ELR (cell line): ENCODE data around the gene TLE3.

Source experiments
- DNase-seq: peaks from one replicate; pipeline ENCODE4 v3.0.0-alpha.2; 2015; ENCODE audit warnings: low read depth

The TLE3 gene

DNA sequence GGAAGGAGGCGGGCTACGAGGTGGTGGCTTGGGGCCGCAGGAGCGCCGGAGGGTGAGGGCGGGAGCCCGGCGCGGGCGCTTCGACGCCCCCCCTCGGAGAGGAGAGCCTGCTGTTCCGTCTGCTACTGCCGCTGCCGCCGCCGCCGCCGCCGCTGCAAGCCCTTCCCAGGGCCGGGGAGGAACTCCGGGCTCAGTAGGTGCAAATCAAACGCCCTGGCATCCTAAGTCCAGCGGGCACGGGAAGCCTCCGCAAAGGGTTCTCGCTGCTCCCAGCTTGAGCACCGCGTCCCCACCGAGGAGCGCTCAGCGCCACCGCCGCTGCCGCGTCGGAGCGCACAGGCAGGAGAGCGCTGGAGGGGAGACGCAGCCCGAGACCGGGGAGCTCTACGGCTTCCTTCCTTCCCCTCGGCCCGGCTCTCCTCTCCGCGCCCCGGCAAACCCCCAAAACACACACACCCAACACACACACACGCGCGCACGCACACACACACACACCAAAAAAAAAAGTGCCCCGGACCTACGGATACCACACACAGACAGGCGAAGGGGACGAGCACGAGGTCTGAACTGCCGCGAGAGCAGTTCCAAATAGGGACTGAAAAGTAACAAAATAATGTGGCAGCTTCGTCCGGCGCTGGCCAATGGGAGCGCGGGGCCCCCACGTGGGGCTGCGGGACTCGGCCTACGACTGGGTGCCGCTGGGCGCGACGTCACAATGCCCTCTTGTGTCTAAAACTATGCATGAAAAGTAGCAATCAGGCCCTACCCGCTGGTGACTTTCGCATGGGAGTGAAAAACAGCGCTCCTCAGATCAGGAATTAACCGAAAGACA lies at the start of gene TLE3:
Gene TLE3 (minus strand): TSS at position 597 of the 832 bp plus-strand sequence. CDS start 1,119 bp downstream, outside the sequence.
- peak; percentile 97 for DNase-seq

DNA sequence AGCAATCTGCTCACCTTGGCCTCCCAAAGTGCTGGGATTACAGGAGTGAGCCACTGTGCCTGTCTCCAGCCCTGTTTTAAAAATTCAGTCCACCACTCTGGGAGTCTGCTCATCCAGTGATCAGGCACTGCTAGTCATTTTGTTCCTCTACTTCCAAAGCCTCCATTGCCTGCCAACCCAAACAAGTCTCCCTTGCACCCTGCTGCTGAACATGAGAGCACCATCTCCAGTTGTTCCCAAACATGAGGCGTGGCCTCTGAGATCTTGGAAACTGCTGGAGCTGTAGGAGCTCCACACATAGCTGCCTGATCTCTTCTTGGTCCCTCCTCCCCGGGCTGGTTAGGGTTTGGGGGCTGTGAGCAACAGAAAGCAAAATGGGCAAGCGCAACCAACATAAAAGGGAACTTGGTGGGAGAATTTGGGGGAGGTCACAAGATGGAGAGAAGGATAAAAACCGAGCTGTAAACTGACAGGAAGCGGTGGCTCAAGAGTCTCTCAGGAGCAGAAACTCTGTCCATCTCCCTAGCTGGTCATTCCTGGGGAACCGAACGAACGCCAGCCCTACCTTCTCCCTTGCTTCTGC lies 49.6 kb upstream of the TLE3 start:
- DNase-seq: no peak

DNA sequence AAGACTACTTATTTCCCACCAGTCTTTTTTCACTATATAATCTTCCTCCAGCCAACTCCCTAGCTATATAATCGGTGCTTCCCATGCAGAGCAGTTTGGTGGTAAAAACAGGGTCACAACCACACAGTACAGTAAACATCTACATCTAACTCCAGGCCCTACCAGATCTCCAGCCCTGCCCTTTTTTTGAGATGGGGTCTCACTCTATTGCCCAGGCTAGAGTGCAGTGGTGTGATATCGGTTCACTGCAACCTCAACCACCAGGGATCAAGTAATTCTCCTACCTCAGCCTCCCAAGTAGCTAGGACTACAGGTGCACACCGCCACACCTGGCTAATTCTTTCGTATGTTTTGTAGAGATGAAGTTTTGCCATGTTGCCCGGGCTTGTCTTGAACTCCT lies 49.1 kb upstream of the TLE3 start:
- DNase-seq: no peak

DNA sequence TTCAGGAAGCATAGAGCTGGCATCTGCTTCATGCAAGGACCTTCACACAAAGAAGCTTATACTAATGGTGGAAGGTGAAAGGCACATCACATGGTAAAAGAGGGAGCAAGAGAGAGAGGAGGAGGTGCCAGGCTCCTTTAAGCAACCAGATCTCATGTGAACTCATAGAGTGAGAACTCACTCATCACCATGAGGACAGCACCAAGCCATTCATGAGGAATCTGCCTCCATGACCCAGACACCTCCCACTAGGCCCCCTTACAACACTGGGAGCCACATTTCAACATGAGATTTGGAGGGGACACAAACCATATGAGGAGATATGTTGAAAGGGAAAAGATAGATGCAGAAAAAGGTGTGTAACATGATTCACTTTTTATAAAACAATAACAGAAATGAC lies 48.4 kb upstream of the TLE3 start:
- no peak for DNase-seq

DNA sequence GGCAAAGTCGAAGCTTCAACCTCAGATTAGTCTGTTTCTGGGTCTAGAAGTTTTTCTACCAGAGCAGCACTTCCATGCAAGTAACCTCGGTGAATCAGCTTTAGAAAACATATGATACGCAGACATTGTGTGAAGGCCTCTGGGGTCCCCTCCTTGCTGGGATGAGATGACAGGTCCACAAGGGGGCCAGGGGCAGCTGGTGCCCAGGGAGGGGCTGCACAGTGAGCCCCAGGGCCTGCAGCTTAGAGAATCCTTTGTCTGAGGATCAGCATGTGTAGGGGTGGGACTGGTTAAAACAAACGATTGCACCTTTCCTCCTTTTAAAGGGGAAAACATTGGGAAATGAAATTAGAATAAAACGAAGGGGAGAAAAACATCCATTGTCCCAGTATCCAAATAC lies 47.5 kb upstream of the TLE3 start:
- DNase-seq: no peak

DNA sequence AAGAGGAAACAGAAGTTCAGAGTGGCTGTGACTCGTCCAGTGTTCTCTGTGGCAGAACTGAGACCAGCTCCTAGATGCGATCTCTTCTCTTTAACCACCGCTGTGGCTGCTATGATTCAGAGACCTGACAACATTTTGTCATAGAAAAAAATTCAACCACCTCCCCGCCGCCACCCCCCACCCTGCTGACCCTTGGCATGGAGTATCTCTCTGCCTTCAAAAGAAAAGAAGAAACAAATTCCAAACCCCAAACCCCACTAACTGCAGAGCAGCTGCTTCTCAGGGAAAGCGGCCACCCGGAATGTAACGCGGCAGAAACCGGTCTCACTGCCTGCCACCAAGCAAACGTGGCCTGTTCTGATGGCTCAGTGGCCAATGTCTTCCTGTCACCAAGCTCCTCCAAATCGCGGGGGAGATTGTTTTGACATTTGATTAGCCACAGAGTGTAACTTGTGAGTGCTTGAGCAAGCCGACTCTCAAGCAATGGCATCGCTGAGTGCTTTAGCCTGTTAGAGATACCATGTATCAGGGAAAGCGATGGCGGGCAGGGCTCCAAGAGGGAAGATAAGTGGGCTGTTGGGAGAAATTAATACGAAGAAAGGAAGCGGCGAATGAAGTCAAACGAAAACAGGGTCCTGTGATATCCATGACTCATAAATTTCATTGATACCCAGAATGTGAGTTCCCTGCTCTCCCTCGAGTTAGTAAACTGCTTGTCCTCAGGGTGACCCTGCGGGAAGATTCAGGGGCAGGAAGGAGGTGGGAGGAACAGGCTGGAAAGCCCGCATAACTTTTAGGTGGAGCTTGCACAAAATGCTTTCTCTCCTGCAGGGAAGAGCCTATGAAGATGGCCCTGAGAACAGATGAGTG lies 44.8 kb upstream of the TLE3 start:
- peak; percentile 28 for DNase-seq

DNA sequence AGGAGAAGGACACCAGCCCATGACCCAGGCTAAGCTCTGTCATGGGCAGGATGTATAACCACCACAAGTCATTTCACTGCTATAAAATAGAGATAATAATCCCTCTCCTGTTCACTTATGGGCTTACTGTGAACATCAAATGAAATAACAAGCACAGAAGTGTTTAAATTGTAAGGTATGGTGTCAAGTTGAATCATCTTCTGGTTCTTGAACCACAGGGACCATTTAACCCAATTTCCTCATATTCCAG lies 44.3 kb upstream of the TLE3 start:
- no peak for DNase-seq

DNA sequence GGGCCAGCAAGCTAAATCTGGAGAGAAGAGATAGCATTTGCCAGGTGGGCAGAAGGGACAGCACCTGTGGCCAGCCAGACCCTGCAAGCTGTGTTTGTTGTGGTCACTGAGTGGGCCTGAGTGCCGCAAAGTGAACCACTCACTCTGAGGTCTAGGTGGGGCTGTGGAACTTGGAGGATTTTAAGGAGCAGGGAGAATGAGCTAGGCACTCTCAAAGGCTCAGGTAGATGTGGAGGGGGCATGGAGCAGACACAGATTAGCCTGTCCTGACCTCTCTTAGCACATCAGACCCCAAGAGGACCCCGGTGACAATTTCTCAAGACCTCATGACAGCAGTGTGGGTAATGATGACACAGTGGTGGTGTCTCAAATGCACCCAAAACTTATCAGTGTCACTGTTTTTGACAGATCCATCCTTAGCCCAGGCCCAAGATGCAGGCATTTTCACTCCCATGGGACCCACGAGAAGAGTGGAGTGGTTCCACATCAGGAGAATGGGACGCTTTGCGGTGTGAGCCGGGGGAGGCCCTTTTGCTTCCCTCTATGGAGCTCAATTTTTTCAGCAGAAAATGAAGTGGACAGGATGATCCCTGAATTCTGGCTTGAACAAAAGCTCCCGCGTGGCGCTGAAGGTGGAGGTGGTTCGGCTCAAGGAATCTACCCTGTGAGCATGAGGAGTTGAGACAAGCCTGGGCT lies 43.8 kb upstream of the TLE3 start:
- no peak for DNase-seq

DNA sequence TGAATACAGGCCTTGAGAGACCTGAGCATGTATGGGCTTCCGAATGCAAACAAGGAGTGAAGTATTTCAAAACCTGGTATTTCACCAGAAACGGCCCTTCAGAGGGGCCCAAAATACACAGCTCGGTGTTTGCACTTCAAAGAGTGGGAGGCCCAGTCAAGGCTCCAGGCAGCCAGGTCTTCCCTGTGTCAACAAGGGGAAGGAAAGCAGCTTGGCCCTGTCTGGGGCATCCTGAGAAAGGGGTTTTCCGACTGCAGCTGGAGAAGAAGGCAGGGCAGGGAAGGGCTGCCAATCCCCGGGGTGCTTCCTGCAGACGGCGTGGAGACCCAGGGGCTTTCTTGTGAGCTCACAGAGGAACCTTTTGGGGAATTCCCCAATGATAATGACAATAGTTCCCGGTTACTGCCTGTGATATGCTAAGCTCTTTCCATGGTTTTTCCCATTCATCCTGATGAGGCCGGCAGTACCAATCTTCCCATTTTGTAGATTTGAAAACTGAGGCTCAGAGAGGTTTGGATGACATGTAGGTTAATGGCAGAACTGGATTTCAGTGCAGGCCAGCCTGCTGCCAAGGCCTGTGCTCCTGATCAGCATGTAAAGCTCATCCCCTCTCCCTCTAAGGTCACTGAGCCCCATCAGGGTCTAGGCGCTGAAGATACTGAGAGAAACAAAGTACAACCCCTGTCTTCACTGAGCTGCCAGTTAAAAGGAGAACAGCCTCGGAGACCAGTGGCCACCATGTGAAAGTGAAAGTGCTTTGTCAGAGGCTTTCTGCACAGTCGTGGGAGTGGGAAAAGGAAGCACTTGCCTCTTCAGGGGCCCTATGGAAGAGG lies 43.0 kb upstream of the TLE3 start:
- peak; percentile 21 for DNase-seq

DNA sequence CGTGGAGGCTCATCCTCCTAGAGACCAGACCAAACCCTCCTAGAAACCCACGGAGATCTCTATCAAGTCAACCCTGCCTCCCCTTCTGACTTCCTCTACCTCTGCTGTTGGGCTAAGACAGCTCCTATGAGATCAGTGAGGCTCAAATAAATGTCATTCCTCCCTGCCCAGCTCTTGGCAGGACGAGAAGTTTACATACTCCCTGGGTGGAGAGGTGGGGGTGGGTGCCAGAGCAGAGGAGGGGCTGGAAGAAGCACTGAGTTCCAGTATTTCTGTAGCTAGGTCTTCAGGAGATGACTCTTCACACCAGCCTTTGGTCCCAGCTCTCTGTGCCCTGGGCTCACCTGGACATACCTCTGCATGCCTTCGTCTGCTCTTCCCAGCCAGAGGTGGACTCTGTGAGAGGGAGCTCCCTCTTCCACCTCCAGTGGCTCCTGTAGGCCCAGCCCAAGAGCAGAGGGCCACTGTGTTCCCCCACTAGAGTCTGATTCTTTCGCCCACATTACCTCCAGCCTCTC lies 42.4 kb upstream of the TLE3 start:
- DNase-seq: no peak

DNA sequence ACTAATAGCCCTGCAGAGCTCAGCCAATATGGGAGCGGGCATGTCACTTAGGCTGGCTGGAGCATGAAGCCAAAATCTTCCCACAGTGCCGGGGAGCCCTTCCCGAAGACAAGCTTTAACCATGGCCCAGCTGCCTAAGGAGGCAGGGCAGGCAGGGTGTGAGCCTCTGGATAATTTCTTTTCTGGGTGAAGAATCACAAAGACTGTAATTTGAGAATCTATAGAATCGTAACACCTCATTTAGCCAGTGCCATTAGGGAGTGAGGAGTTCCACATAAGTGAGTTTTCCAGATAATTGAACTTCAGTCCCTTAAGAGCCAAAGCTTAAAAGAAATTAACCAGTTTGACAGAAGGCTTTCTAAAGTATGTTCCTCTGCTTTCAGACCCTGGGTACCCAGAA lies 40.2 kb upstream of the TLE3 start:
- DNase-seq: no peak

DNA sequence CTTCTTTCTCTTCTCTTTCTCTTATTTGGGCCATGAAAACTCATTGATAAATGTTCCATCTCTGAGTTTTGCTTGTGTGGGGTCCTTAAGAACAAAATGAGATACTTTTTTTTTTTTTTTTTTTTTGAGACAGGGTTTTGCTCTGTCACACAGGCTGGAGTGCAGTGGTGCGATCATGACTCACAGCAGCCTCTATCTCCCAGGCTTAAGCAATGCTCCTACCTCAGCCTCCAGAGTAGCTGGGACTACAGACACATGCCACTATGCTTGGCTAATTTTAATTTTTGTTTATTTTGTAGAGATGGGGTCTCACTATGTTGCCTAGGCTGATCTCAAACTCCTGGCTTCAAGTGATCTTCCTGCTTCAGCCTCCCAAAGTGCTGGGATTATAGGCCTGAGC lies 39.3 kb upstream of the TLE3 start:
- peak; percentile 10 for DNase-seq

DNA sequence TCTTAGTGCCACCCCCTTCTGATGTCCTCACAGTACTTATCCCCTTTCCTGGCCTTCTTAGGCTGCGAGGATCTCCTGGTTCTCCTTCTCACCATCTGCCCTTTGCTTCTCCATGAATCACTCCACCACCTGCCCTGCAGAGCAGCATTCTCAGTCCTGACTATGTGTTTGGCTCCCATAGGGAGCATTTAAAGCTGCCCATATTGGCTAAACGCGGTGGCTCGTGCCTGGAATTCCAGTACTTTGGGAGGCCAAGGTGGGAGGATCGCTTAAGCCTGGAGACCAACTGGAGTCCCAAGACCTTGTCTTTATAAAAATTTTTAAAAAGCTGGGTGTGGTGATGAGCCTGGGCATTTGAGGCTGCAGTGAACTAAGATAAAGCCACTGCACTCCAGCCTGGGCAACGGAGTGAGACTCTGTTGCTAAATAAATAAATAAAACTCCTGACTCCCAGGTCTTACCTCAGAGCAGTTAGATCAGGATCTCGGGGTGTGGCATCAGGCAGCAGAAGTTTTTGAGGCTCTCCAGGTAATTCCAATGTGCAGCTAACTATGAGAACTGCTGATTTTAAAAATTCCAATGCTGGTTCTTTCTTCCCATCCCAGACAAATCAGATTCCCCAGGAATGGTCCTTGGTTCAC lies 36.2 kb upstream of the TLE3 start:
- DNase-seq: no peak

DNA sequence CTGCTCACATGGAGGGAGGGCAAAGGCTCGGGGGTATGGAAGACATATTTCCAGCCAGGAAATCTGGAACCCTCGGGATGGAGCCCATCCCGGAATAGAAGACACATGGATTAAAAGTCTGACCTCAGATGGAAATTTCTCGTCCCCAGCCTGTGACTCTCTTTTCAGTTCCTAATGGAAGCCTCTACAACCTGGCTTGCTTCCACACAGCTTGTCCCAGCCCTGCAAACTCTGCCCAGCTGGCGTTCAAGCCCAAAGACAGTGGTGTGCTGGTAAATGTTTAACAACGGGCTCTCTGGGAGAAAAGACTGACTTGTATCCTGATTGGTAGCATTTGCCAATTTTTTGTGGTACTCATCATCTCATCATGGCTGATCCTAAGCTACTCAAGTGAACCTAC lies 35.6 kb upstream of the TLE3 start:
- no peak for DNase-seq

DNA sequence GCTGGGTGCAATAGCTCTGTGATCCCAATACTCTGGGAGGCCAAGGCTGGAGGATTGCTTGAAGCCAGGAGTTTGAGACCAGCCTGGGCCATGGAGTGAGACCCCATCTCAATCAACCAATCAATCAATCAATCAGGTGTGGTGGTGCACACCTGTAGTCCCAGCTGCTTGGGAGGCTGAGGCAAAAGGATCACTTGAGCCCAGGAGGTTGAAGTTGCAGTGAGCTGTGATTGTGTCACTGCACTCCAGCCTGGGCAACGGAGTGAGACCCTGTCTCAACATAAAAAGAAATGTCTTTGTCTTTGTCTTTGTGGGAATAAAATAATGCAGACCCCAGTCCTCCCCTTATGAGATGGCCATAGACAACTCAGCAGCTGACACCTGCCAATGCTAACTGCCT lies 34.9 kb upstream of the TLE3 start:
- no peak for DNase-seq

DNA sequence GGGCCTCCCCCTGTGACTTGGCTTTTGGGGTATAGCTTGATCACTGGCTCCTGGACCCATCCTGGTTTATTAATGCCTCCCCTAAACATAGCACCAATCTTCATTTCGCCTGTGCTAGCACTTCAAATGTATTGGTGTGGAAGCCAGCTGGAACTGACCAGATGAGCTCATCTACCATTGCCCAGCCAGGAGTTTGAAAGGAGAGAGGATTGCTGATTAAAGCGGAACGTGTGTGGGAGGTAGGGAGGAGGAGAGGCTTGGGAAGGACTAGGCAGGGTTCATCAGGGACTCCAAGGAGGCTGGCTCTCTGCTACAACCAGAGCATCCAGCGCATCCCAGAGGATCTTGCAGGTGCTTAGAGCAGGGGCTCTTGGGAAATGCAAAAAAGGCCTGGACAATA lies 34.4 kb upstream of the TLE3 start:
- no peak for DNase-seq

DNA sequence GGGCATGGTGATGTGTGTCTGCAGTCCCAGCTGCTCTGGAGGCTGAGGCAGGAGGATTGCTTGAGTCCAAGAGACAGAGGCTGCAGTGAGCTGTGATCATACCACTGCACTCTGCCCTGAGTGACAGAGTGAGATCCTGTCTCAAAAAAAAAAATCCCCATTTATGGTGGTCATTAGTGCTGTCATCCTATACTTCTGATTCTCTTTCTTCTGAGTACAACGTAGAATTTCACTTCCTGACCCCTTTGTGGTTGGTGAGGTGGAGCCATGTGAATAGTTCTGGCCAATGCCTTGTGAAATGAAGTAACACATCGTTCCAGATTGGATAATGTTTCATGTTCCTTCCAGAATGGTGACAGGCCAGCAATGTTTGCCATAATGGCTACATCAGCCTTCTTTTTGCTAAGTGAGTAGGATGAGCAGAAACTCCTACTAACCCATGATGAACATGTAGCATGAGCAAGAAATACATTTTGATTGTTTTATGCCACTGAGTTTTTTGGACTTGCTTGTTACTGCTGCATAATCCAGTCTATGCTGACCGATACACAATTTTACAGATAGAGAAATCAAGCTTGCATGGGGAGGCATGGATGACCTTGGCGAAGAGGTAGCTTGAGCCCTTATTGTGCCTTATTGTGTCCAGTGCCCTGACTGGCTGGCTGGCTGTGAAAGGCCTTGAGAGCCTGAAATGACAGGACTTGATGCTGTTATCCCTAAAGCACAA lies 30.9 kb upstream of the TLE3 start:
- no peak for DNase-seq

DNA sequence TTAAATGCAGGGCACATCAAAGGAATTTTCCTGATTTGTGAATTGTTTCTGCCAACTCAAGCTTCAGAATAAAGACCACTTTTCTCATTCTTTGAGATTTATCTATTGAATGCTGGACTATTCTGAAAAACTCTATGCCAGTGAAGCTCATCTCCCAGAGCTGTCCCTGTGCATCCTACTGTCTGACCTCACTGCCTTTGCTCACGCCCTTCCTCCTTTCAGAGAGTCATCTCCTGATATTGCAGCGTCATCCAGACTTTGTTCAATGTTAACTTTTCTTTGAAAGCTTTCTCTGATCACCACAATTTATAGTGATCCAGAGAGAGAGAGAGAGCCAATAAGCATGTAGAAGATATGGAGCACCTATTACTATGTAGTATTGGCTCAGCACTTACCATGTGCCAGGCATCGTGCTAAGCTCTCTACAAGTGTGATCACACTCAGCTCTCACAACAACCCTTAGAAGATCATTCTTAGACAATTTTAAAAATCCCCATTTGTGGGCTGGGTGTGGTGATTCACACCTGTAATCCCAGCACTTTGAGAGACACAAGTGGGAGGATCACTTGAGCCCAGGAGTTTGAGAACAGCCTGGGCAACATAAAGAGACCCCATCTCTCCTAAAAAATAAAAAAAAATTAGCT lies 30.2 kb upstream of the TLE3 start:
- peak; percentile 7 for DNase-seq

DNA sequence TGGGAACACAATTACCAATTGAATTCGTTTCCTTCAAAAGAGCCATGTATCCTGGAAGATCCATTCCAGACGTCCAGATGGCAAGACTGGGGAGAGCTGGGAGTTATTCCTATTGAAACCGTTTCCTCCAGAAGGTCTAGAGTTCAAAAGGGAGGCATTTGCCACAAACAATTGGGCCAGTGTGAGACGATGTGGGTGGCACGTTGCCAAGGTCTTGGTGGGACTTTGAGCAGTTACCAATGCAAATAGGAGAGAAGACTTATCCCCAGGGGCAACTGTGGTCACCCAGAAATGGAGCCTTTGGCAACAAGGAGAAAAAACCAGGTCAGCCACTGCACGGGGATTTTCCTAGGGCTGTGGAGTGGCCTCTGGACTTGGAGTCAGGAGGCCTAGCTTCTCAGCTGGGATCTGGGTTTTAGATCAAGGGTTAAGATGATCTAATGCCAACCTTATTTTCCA lies 29.6 kb upstream of the TLE3 start:
- DNase-seq: no peak

DNA sequence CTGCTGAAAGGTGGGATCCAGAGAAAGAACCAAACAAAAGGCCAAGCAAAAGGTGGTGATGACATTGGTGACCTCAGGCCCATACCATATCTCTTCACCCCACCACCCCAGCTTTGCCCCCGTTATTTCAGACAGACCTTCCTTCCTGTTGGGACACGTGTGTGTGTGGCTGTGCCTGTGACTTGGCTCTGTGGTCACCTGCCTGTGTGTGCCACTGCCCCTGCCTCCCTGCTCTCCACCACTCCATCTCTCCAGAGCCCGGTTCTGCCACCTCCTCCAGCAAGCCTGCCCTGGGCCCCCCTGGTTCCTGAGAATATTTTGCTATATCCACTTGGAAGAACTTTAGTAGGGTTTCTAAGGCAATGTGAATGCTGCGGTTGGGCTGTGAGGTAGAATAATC lies 28.6 kb upstream of the TLE3 start:
- no peak for DNase-seq
